RWPE2 (cell line): ENCODE results near the gene ZNF496.
"Not testable (repeated sequence)": the region's sequence is repeated elsewhere in the genome, so short reads cannot be mapped to it uniquely, and the experiment has no call there.

Source experiments
- ATAC-seq: fragments of 200-7000 bp; cut with Tn5 transposase; 3 replicates; pipeline ENCODE4 v1.9.1; 2021; ENCODE audit warnings: low read depth
- DNase-seq: peaks from one replicate; pipeline ENCODE4 v3.0.0-alpha.2; 2020; ENCODE audit warnings: low spot score
- H3K27ac ChIP-seq: fragments of 450-650 bp; 2 replicates; pipeline ENCODE4 v1.5.1; 2017; ENCODE audit warnings: mild to moderate bottlenecking; ENCODE audit not compliant: poor library complexity, severe bottlenecking
- H3K27me3 ChIP-seq: fragments of 250-450 bp; sonication (Bioruptor Pico); 2 replicates; pipeline ENCODE4 v1.5.1; 2021; ENCODE audit warnings: mild to moderate bottlenecking, moderate library complexity; ENCODE audit not compliant: insufficient read depth, poor library complexity, severe bottlenecking
- H3K36me3 ChIP-seq: fragments of 250-450 bp; sonication (Bioruptor Pico); 2 replicates; pipeline ENCODE4 v1.5.1; 2020; ENCODE audit warnings: low read depth, mild to moderate bottlenecking, moderate library complexity
- H3K4me1 ChIP-seq: fragments of 250-450 bp; sonication (Bioruptor Pico); 2 replicates; pipeline ENCODE4 v1.5.1; 2021; ENCODE audit warnings: mild to moderate bottlenecking, moderate library complexity; ENCODE audit not compliant: insufficient read depth, poor library complexity, severe bottlenecking
- H3K4me3 ChIP-seq: fragments of 250-450 bp; sonication (Bioruptor Pico); 2 replicates; pipeline ENCODE4 v1.5.1; 2021; ENCODE audit warnings: mild to moderate bottlenecking, moderate library complexity; ENCODE audit not compliant: severe bottlenecking
- H3K9me3 ChIP-seq: fragments of 250-450 bp; sonication (Bioruptor Pico); 2 replicates; pipeline ENCODE4 v1.5.1; 2021; ENCODE audit warnings: mild to moderate bottlenecking, moderate library complexity; ENCODE audit not compliant: severe bottlenecking
- CTCF ChIP-seq: fragments of 450-650 bp; IDR thresholded peaks from one replicate; pipeline ENCODE4 v1.5.1; 2017; ENCODE audit warnings: mild to moderate bottlenecking, moderate library complexity; ENCODE audit not compliant: poor library complexity, severe bottlenecking

The ZNF496 gene

GRCh38 chr1:247367786-247368422 lies 36.2 kb upstream of the ZNF496 start:
- peaks cover 7% of the 10 kb centered on the region for H3K4me1 ChIP-seq
- ATAC-seq (no peak), DNase-seq (no peak)
- no peak overlapping the region for H3K4me3 ChIP-seq
- H3K36me3 ChIP-seq, result no peaks in the 10 kb centered on the region
- H3K9me3 ChIP-seq, result no peaks in the 10 kb centered on the region
- TF ChIP-seq CTCF, result no peak
- H3K27me3 ChIP-seq, result no peaks in the 10 kb centered on the region
- no peak overlapping the region for H3K27ac ChIP-seq

- H3K9me3 ChIP-seq, result no peaks in the 10 kb centered on the region
- H3K4me3 ChIP-seq, result no peak overlapping the region
- H3K27me3 ChIP-seq, result no peaks in the 10 kb centered on the region
- ATAC-seq, result no peak
- DNase-seq, result no peak
- no peak for TF ChIP-seq CTCF
- no peak overlapping the region for H3K27ac ChIP-seq
- peaks cover 7% of the 10 kb centered on the region for H3K4me1 ChIP-seq
- no peaks in the 10 kb centered on the region for H3K36me3 ChIP-seq
Observed at GRCh38 chr1:247366926-247367645, 35.4 kb upstream of the ZNF496 start.

GRCh38 chr1:247366345-247366744 lies 34.7 kb upstream of the ZNF496 start:
- H3K4me3 ChIP-seq, ATAC-seq: not testable (repeated sequence)

GRCh38 chr1:247365023-247365422 lies 33.4 kb upstream of the ZNF496 start:
- Histone ChIP-seq H3K27me3 (no peaks in the 10 kb centered on the region), H3K4me3 (no peak overlapping the region), H3K4me1 (peaks cover 7% of the 10 kb centered on the region), H3K36me3 (no peaks in the 10 kb centered on the region), H3K27ac (no peak overlapping the region), H3K9me3 (no peaks in the 10 kb centered on the region)
- no peak for TF ChIP-seq CTCF
- DNase-seq (no peak), ATAC-seq (no peak)

More at GRCh38 chr1:247366345-247366744, 34.7 kb upstream of the ZNF496 start:
- not testable (repeated sequence) for H3K9me3 ChIP-seq, H3K27me3 ChIP-seq, H3K36me3 ChIP-seq, H3K4me1 ChIP-seq, H3K27ac ChIP-seq, DNase-seq

GRCh38 chr1:247363000-247363399 lies 31.3 kb upstream of the ZNF496 start:
- not testable (repeated sequence) for ATAC-seq, H3K36me3 ChIP-seq

GRCh38 chr1:247362153-247362552 lies 30.5 kb upstream of the ZNF496 start:
- Histone ChIP-seq H3K27ac (no peak overlapping the region), H3K36me3 (no peaks in the 10 kb centered on the region), H3K4me3 (no peak overlapping the region), H3K9me3 (no peaks in the 10 kb centered on the region), H3K4me1 (no peaks in the 10 kb centered on the region), H3K27me3 (no peaks in the 10 kb centered on the region)
- DNase-seq, result no peak
- ATAC-seq, result no peak
- TF ChIP-seq CTCF, result no peak

More at GRCh38 chr1:247363000-247363399, 31.3 kb upstream of the ZNF496 start:
- not testable (repeated sequence) for H3K4me1 ChIP-seq, H3K27me3 ChIP-seq, DNase-seq, H3K4me3 ChIP-seq, H3K27ac ChIP-seq, H3K9me3 ChIP-seq
